Subcutaneous adipose tissue (tissue), 4 donors: ENCODE results near the gene FADD. TPM values are rescaled to one million over a fixed set of nuclear protein-coding genes. Genes with fewer than 3 reads are reported as not detected.

Source experiments
- total RNA-seq, 4 donors: library from RNA; depleted of rRNA; stranded (reverse); fragments of >200 nt; gene quantifications; one replicate each; pipeline ENCODE4 v1.1.0, GENCODE V29; 2016
- TF ChIP-seq, protein P1 (sequence below): fragments of 450-650 bp; IDR thresholded peaks from one replicate; pipeline ENCODE4 v1.5.1; 2016; ENCODE audit warnings: low read depth, mild to moderate bottlenecking, control low read depth, antibody characterized with exemption, moderate library complexity

Gene FADD
- total RNA-seq, 4 donors from 2014 or later, result 16.7 to 21.1 (median 20.1) TPM

DNA sequence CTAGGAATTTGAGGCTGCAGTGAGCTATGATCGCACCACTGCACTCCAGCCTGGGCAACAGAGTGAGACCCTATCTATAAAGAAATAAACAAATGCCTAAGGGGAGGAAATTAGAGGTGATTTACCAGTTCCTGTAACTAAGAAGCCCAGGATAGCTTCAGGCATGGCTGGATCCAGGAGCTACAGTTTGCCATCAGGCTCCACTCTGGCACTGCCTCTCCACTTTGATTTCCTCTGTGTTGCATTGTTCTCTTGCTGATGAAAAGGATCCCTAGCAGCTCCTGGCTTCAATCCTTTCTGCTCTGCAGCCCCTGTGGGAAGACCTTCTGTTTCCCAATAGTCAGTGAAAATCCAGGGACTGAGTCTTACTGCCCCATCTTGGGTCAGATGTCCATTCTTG is 20.1 kb upstream of the FADD start:
- TF ChIP-seq, protein P1, sequence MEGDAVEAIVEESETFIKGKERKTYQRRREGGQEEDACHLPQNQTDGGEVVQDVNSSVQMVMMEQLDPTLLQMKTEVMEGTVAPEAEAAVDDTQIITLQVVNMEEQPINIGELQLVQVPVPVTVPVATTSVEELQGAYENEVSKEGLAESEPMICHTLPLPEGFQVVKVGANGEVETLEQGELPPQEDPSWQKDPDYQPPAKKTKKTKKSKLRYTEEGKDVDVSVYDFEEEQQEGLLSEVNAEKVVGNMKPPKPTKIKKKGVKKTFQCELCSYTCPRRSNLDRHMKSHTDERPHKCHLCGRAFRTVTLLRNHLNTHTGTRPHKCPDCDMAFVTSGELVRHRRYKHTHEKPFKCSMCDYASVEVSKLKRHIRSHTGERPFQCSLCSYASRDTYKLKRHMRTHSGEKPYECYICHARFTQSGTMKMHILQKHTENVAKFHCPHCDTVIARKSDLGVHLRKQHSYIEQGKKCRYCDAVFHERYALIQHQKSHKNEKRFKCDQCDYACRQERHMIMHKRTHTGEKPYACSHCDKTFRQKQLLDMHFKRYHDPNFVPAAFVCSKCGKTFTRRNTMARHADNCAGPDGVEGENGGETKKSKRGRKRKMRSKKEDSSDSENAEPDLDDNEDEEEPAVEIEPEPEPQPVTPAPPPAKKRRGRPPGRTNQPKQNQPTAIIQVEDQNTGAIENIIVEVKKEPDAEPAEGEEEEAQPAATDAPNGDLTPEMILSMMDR, result no peak

DNA sequence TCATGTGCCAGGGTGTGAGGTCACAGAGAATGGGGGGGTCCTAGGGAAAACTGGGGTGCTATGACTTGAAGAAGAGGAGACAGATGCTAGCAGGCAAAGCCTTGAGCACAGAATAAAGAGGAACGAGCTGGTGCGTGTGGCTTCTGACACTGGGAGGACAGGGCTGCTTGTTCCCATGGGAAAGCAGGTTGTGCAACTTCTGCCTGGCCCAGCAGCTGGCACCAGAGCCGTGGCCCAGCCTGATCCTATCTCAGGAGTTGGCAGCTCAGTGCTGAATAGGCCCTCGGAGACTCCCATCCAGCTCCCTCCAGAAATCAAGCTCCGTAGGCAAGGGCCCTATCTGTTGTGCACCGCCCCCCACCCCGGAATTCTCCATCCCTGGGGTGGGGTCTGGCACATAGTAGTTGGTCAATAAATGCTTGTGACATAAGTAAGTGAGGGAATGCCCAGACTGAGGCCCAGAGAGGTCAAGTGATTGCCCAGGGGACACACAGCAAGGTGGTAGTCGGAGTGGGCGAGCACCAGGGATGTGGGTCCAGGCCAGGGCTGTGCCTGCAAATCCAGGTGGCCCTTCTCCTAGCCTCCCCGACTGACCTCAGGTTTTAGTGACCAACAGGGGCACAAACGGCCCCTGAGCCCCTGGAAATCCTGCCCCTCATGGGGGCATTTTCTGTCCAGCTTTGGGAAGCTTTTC is 19.5 kb upstream of the FADD start:
- TF ChIP-seq, protein P1, result no peak

DNA sequence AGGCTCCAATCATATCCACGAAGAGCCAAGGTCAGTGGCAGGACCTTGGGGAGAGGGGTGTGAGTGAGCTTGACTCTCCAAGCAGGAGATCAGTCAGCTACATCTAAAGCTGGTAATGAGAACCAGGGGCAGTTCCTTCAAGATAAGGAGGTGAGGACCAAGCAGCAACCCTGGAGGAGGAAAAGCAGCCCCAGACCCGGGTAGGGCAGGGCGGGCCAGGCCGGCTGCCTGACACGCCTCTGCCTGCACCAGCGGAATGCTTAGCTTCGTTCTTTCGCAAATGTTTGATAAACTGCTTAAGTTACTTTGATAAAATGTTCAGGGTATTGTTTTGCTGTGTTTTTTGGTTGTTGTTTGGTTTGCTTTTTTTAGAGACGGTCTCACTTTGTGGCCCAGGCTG is 18.7 kb upstream of the FADD start:
- TF ChIP-seq, protein P1, result no peak

DNA sequence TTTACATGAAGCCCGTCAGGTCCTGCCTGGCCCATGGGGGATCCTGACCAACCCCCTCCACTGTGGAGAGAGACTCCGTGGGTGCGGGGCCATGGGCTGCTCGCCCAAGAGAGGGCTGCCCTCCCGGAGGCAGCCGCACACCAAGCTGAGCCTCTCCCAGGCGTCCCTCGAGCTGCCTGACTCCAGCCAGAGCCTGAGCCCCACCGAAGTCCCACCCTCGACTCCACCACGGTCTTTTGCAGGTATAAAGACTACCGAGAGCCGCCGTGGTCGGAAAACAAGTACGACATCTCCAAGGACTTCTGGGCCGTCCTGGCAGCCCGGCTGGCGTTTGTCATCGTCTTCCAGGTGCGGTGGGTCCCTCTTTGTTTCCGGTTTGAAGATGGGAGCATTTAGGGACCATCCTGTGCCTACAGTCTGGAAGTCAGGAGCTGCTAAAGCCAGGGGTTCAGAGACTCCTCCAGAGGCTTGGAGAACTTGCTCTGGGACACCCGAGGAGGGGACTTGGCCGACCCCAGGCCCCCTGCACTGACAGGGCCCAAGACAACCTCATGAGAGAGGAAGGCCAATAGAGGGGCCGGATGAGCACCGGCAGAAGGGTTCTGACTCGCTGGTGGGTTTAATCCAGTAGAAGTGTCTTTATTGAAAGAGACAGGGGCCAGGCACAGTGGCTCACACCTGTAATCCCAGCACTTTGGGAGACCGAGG is 17.6 kb upstream of the FADD start:
- TF ChIP-seq, protein P1, result no peak

DNA sequence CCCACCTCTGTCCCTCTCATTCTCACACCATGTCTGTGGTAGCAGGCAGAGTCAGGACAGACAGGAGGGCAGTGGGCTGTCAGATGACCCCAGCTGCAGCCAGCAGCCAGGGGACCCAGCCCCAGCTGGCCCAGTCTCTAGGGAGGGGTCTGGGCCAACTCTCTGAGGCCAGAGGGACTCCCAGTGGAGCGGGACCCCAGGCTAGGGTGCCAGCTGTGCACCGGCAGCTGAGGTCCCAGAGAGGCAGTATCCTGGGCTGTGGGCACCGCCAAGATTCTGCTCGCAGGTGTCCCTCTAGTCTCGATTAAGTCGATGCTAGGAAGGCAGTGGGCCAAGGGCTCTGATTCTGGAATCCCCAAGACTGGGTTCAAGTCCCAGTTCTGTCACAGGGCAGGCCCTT is 16.7 kb upstream of the FADD start:
- TF ChIP-seq, protein P1, result no peak

DNA sequence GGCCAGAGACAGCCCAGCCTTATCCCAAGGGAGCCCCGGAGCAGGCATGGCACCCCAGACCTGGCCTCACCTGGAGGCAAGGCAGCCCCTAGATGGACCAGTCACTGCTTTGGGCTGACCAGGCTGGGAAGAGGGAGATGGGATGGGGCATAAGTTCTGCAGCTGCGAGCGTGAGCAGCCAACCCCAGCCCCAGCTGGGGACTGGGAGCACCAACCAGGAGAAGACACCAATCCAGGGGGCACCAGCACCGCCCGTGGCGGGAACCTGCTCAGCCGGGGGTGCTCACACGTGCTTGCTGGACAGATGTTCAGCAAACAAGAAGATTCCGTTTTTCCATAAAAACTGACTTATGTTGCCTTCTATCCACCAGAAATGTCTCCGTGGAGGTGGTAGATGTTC is 16.2 kb upstream of the FADD start:
- TF ChIP-seq, protein P1, result no peak

DNA sequence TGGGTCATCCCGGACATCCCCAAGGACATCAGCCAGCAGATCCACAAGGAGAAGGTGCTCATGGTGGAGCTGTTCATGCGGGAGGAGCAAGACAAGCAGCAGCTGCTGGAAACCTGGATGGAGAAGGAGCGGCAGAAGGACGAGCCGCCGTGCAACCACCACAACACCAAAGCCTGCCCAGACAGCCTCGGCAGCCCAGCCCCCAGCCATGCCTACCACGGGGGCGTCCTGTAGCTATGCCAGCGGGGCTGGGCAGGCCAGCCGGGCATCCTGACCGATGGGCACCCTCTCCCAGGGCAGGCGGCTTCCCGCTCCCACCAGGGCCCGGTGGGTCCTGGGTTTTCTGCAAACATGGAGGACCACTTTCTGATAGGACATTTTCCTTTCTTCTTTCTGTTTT is 15.3 kb upstream of the FADD start:
- TF ChIP-seq, protein P1, result no peak
